HUES6 (cell line): ENCODE results near the gene HOXA9.

Experiments used
- H3K27ac ChIP-seq: 2 replicates; pipeline ENCODE4 v1.7.0; 2013; ENCODE audit warnings: low read depth, mild to moderate bottlenecking, low read length, inconsistent platforms
- H3K27me3 ChIP-seq: 2 replicates; pipeline ENCODE4 v1.6.1; 2013; ENCODE audit warnings: low read length; ENCODE audit not compliant: control insufficient read depth, insufficient read depth
- H3K36me3 ChIP-seq: 2 replicates; pipeline ENCODE4 v1.6.1; 2013; ENCODE audit warnings: low read length; ENCODE audit not compliant: control insufficient read depth, insufficient read depth
- H3K4me1 ChIP-seq: 2 replicates; pipeline ENCODE4 v1.6.1; 2013; ENCODE audit warnings: low read length; ENCODE audit not compliant: control insufficient read depth, insufficient read depth
- H3K4me3 ChIP-seq: 2 replicates; pipeline ENCODE4 v1.5.1; 2013; ENCODE audit warnings: low read depth, low read length
- H3K9ac ChIP-seq: one replicate; pipeline ENCODE4 v1.6.1; 2013; ENCODE audit warnings: mild to moderate bottlenecking, low read length
- H3K9me3 ChIP-seq: 2 replicates; pipeline ENCODE4 v1.6.1; 2013; ENCODE audit warnings: low read depth, low read length; ENCODE audit not compliant: control insufficient read depth, insufficient read depth

Gene HOXA9

GRCh38 chr7:27207348-27207985, 42.1 kb upstream of the HOXA9 start:
- Histone ChIP-seq H3K27ac (no peak overlapping the region), H3K4me1 (peaks cover 20% of the 10 kb centered on the region), H3K9me3 (no peaks in the 10 kb centered on the region), H3K27me3 (peaks cover 100% of the 10 kb centered on the region), H3K9ac (no peak overlapping the region), H3K4me3 (no peak overlapping the region), H3K36me3 (no peaks in the 10 kb centered on the region)

- peak overlapping the region; percentile 39; the same call in 1 of the 2 replicates for H3K4me3 ChIP-seq
- peaks cover 100% of the 10 kb centered on the region for H3K27me3 ChIP-seq
- no peaks in the 10 kb centered on the region for H3K9me3 ChIP-seq
- no peak overlapping the region for H3K27ac ChIP-seq
- H3K4me1 ChIP-seq, result peaks cover 24% of the 10 kb centered on the region
- no peaks in the 10 kb centered on the region for H3K36me3 ChIP-seq
- H3K9ac ChIP-seq, result no peak overlapping the region
Measured at GRCh38 chr7:27205325-27206280, 40.3 kb upstream of the HOXA9 start.

GRCh38 chr7:27204851-27205322, 39.5 kb upstream of the HOXA9 start:
- Histone ChIP-seq H3K4me1 (peaks cover 25% of the 10 kb centered on the region), H3K4me3 (peak overlapping the region; percentile 39; the same call in 1 of the 2 replicates), H3K36me3 (no peaks in the 10 kb centered on the region), H3K9ac (no peak overlapping the region), H3K27me3 (peaks cover 100% of the 10 kb centered on the region), H3K9me3 (no peaks in the 10 kb centered on the region), H3K27ac (no peak overlapping the region)

DNA sequence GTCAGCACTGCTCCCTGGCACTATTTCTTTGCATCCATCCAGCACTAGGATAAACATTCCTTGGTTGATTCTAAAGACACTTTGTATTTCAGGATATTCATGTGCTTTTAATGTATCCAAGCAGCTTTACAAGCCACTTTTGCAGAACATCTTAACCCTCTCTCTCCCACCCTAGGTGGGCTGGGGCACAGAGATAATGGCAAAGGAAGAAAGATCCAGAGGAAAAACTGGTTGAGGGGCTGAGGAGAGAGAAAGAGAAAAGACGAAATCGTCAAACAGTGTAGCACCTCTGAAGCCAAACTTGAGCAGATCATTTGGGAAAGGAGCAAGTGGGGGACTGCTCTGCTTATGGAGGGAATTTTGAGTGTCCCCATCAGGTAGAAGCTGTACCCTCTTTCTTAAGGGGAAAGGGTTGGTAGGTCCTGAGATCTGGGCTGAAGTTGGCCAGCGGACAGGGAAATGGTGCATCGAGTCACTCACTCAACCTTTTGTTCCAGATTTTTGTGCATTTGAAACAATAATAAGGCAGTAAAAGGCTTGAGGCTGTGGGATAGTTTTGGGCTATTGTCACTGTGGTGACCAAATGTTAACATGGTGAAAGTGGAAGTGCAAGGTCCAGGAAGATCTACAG, 38.7 kb upstream of the HOXA9 start:
- H3K27ac ChIP-seq, result no peak overlapping the region
- no peak overlapping the region for H3K9ac ChIP-seq
- no peaks in the 10 kb centered on the region for H3K36me3 ChIP-seq
- H3K27me3 ChIP-seq, result peaks cover 98% of the 10 kb centered on the region
- no peaks in the 10 kb centered on the region for H3K9me3 ChIP-seq
- H3K4me1 ChIP-seq, result peaks cover 26% of the 10 kb centered on the region
- H3K4me3 ChIP-seq, result no peak overlapping the region

DNA sequence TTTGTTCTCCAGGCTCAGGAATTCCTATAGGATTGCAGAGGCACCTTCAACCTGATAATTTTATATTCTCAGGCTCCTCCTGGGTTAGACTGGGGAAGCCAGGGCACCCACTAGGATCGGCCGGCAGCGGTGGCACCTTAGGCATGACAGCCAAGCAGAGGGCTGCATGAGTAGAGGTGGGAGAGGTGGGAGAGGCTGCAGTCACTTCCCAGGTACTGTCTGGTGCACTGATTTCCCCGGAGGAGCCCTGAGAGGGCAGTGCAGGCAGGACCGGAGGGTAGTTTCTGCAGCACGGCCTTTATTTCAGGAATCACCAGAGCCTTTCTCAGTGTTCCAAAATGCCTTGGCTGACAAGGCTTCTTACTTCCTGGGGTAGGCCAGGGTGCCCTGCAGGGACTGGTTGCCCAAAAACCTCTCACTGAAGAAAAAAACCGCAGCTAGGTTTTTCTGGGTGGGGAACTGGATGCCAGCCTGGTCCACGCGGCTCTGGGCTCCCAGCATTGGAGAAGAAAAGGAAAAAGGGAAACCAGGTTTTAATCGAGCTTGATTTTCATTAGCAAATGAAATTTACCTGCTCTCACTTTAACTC, 38.1 kb upstream of the HOXA9 start:
- no peak overlapping the region for H3K4me3 ChIP-seq
- no peaks in the 10 kb centered on the region for H3K36me3 ChIP-seq
- peaks cover 29% of the 10 kb centered on the region for H3K4me1 ChIP-seq
- no peaks in the 10 kb centered on the region for H3K9me3 ChIP-seq
- no peak overlapping the region for H3K27ac ChIP-seq
- H3K27me3 ChIP-seq, result peaks cover 98% of the 10 kb centered on the region
- H3K9ac ChIP-seq, result no peak overlapping the region

- peaks cover 98% of the 10 kb centered on the region for H3K27me3 ChIP-seq
- H3K4me1 ChIP-seq, result peaks cover 29% of the 10 kb centered on the region
- H3K27ac ChIP-seq, result no peak overlapping the region
- H3K9ac ChIP-seq, result no peak overlapping the region
- no peak overlapping the region for H3K4me3 ChIP-seq
- H3K9me3 ChIP-seq, result no peaks in the 10 kb centered on the region
- no peaks in the 10 kb centered on the region for H3K36me3 ChIP-seq
Measured at GRCh38 chr7:27202862-27203134, 37.5 kb upstream of the HOXA9 start.

DNA sequence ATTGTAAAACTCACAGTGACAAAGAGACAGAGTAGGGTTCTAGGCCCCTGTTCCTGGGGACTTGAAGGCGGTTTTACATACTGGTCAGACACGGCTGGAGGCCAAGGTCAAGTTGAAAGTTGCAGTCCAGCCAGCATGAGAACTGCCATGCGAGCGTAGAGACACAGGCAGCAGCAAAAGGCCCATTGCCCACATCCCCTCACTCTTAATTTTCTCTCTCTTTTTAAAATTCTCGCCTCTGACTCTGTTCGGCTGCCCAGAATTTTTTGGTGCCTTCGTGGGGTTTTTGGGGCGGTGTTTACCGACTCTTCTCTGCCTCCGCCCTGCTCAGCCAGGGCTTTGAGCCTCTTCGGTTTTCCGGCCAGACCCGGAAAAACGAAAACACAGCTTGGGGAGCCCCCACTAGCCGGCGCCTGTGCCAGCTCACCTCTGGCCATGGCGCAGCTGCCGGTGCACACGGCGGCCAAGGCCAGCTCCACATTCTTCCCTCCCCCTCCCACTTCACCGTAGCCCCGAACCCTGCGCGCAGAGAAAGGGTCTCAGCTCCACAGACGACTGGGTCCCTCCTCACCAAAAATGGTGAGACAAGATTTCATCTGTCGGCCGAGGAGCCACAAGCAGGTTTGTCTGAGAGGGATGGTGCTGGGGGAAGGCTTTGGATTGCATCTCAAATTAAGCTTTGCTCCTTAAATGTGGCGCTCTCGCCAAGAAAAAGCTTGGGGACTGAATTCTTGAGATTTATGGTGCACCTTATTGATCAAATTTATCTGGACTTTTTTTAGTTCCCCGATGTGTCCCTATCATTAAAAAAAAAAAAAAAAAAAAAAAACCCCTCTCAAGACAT, 36.9 kb upstream of the HOXA9 start:
- no peaks in the 10 kb centered on the region for H3K36me3 ChIP-seq
- H3K27me3 ChIP-seq, result peaks cover 98% of the 10 kb centered on the region
- H3K9me3 ChIP-seq, result no peaks in the 10 kb centered on the region
- no peak overlapping the region for H3K27ac ChIP-seq
- no peak overlapping the region; the same call in 1 of the 2 replicates for H3K4me3 ChIP-seq
- H3K4me1 ChIP-seq, result peaks cover 29% of the 10 kb centered on the region
- H3K9ac ChIP-seq, result no peak overlapping the region

GRCh38 chr7:27201580-27202017, 36.3 kb upstream of the HOXA9 start:
- no peaks in the 10 kb centered on the region for H3K36me3 ChIP-seq
- H3K27me3 ChIP-seq, result peaks cover 98% of the 10 kb centered on the region
- H3K9me3 ChIP-seq, result no peaks in the 10 kb centered on the region
- H3K9ac ChIP-seq, result no peak overlapping the region
- H3K4me3 ChIP-seq, result no peak overlapping the region
- peaks cover 29% of the 10 kb centered on the region for H3K4me1 ChIP-seq
- H3K27ac ChIP-seq, result no peak overlapping the region

DNA sequence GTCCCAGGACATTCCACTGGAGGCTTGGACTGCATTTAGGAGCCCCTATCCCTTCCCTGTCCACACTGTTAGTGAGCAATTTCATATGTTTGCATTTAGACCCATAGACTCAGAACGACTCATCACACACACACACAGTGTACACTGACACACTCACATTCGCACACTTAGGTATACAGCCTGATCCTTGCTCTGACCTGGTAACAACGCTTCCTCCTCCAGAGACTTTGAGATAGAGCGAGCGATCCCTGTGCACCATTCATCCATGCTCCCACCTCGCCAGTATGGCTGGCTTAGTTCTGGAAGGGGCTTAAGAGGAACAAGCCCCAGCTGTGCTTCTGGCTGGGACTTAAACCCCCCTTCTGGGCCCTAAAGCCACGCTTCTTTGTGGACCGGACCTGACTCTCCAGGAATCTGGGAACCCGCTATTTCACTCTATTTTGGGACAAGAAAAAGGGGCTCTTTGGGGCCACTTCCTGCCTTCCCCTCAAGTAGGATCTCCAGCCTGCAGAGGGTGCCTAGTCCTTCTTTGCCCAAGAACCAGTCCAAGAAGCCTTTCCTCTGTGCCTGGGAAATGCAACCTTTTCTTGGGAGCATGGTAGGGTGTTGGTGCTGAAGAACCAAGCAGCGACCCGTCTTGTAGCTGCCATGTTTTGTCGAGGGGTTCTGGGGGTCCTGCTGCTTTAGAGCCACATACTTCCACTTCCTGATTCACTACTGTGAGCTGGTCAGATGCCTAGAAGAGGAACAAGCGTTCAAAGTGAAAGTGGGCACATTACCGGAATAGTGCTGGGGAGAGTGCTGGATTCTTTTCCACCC, 35.6 kb upstream of the HOXA9 start:
- no peak overlapping the region for H3K27ac ChIP-seq
- peaks cover 98% of the 10 kb centered on the region for H3K27me3 ChIP-seq
- peak overlapping the region; percentile 32; the same call in 1 of the 2 replicates for H3K4me3 ChIP-seq
- no peaks in the 10 kb centered on the region for H3K36me3 ChIP-seq
- no peaks in the 10 kb centered on the region for H3K9me3 ChIP-seq
- no peak overlapping the region for H3K9ac ChIP-seq
- H3K4me1 ChIP-seq, result peaks cover 27% of the 10 kb centered on the region
